Measurements from ENCODE around the gene INO80D.

INO80D gene

GRCh38 chr2:206098471-206098870 is 12.5 kb upstream of the INO80D start:
- DNase-seq: no peak
- Mint-ChIP-seq H3K4me3 (no peak overlapping the region), H3K27ac (no peak overlapping the region), H3K27me3 (ENCODE audit: low read depth, poor library complexity) (peaks cover 4% of the 10 kb centered on the region), H3K4me1 (peaks cover 5% of the 10 kb centered on the region), H3K36me3 (ENCODE audit: low read depth) (peaks cover 5% of the 10 kb centered on the region), H3K9me3 (no peaks in the 10 kb centered on the region)
- TF ChIP-seq, protein P1, sequence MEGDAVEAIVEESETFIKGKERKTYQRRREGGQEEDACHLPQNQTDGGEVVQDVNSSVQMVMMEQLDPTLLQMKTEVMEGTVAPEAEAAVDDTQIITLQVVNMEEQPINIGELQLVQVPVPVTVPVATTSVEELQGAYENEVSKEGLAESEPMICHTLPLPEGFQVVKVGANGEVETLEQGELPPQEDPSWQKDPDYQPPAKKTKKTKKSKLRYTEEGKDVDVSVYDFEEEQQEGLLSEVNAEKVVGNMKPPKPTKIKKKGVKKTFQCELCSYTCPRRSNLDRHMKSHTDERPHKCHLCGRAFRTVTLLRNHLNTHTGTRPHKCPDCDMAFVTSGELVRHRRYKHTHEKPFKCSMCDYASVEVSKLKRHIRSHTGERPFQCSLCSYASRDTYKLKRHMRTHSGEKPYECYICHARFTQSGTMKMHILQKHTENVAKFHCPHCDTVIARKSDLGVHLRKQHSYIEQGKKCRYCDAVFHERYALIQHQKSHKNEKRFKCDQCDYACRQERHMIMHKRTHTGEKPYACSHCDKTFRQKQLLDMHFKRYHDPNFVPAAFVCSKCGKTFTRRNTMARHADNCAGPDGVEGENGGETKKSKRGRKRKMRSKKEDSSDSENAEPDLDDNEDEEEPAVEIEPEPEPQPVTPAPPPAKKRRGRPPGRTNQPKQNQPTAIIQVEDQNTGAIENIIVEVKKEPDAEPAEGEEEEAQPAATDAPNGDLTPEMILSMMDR (IDR thresholded peaks at IDR 0.05): no peak

DNA sequence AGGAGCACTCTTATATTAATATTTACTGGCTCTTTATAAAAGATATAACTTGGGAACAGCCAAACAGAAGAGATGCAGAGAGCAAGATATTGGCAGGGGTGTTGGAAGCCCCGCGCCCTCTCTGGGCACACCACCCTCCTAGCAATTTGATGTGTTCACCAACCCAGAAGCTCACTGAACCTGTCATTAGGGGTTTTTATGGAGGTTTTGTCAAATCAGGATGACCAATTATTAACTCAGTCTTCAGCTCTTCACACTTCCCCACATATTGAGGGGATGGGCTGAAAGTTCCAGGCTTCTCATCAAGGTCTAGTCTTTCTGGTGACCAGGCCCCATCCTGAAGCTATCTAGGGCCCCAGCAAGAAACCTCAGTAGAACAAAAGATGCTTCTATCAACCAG is 10.9 kb upstream of the INO80D start:
- TF ChIP-seq, protein P1 (IDR thresholded peaks at IDR 0.05): no peak
- H3K9me3 Mint-ChIP-seq: no peaks in the 10 kb centered on the region
- H3K27ac Mint-ChIP-seq: no peak overlapping the region
- peaks cover 5% of the 10 kb centered on the region for H3K36me3 Mint-ChIP-seq (ENCODE audit: low read depth)
- no peak for DNase-seq
- H3K4me1 Mint-ChIP-seq: peaks cover 12% of the 10 kb centered on the region
- H3K27me3 Mint-ChIP-seq (ENCODE audit: low read depth, poor library complexity): peaks cover 4% of the 10 kb centered on the region
- no peak overlapping the region for H3K4me3 Mint-ChIP-seq

DNA sequence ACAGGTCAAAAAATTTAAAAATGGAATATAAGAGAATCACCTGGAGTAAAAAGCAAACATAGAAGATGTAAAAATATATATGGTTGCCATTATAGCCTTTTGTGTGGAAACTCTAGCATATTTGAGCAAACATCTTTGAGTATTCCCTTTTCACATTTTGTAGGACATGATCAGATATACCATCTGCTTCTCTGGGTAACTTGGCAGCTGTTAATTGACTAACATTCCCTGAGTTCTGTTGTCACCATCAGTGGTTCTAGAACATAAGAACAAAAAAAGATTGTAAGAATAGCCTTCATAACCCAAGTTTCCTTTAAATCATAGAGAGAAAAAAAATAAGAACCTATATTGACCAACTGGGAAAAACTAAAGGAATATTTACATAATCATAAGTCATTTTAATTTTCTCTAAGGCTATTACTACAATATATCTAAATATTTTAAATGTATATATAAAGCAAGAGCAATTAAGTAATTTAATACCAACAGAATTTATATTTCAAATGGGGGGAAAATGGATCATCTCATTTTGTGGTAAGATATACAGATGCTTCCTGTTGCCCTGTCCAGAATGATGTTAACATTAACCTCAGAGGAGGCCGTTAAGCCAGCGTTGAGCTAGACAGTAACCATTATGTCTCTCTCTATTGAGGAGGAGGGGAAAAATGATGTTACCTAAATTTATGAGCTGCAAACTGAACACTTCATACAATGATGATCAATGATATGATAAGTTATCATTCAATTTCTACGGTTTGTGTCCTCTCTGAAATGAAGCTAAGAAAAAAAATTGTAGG is 9.8 kb upstream of the INO80D start:
- H3K27ac Mint-ChIP-seq: no peak overlapping the region
- H3K36me3 Mint-ChIP-seq (ENCODE audit: low read depth): peaks cover 5% of the 10 kb centered on the region
- H3K9me3 Mint-ChIP-seq: no peaks in the 10 kb centered on the region
- TF ChIP-seq, protein P1 (IDR thresholded peaks at IDR 0.05): no peak
- DNase-seq: no peak
- peaks cover 4% of the 10 kb centered on the region for H3K27me3 Mint-ChIP-seq (ENCODE audit: low read depth, poor library complexity)
- H3K4me1 Mint-ChIP-seq: peaks cover 12% of the 10 kb centered on the region
- H3K4me3 Mint-ChIP-seq: no peak overlapping the region

DNA sequence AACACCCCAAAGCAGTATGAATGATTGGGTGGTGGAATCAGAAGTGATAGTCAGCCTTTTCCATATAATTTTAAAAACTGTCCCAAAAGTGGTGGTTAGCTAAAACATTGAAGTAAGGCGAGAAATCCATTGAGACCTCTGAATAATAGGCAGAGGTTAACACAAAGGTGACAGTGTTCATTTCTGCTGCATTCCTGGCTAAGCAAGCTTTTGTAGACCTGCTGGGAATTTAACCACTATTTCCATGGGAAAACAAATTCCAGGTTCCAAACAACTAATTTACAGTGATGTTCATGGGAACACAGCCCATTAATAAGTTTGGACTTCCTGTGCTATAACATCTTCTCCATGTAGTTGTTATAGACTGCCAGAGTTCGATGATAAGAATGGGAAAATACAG is 6.3 kb upstream of the INO80D start:
- no peak overlapping the region for H3K27ac Mint-ChIP-seq
- no peak for DNase-seq

GRCh38 chr2:206088248-206088647 is 2.3 kb upstream of the INO80D start:
- Mint-ChIP-seq H3K4me1 (peaks cover 35% of the 10 kb centered on the region), H3K27me3 (ENCODE audit: low read depth, poor library complexity) (peaks cover 3% of the 10 kb centered on the region), H3K4me3 (peak overlapping the region; percentile 45), H3K9me3 (peaks cover 3% of the 10 kb centered on the region), H3K27ac (no peak overlapping the region), H3K36me3 (ENCODE audit: low read depth) (peaks cover 17% of the 10 kb centered on the region)
- no peak for DNase-seq
- TF ChIP-seq, protein P1 (IDR thresholded peaks at IDR 0.05): no peak

More for the DNA sequence above, 6.3 kb upstream of the INO80D start:
- peaks cover under 1% of the 10 kb centered on the region for H3K9me3 Mint-ChIP-seq
- no peak overlapping the region for H3K4me3 Mint-ChIP-seq
- no peaks in the 10 kb centered on the region for H3K27me3 Mint-ChIP-seq (ENCODE audit: low read depth, poor library complexity)
- TF ChIP-seq, protein P1 (IDR thresholded peaks at IDR 0.05): no peak
- peaks cover 17% of the 10 kb centered on the region for H3K4me1 Mint-ChIP-seq
- peaks cover 12% of the 10 kb centered on the region for H3K36me3 Mint-ChIP-seq (ENCODE audit: low read depth)
